Left colon (tissue), 2 donors: ENCODE measurements around the gene SPATA19. TPM values are rescaled to one million over a fixed set of nuclear protein-coding genes. Genes with fewer than 3 reads are reported as not detected.
A peak's percentile ranks its signal among the peaks of the same experiment; 100 is the strongest.

Experiments used
- ATAC-seq: fragments of 200-7000 bp; cut with Tn5 transposase; one replicate; pipeline ENCODE4 v1.9.1; 2020; ENCODE audit warnings: mild to moderate bottlenecking, moderate library complexity
- DNase-seq, 2 donors: peaks; one replicate each; pipeline ENCODE4 v3.0.0-alpha.2; 2020
- intact Hi-C, 2 donors: fragments of 100-400 bp; cut with DNase I in 1 of 2; cut with micrococcal nuclease in 1 of 2; formaldehyde crosslinking; loops; one replicate each; pipeline versions ENCODE4 v1.11.2 to v1.14.0; 2022; cut with DNase I, micrococcal nuclease
- total RNA-seq, 2 donors: library from RNA; stranded (reverse); fragmentation: NEBNext Ultra II Directional; extraction: Animal tissue kit (Norgen Biotek cat#: 25700); gene quantifications; one replicate each; pipeline ENCODE4 v1.2.1, GENCODE V29; 2021
- donor health status: DM: no; HTN: no; CAD: no.
- donor health status: DM: yes; HTN: yes; CAD: no.

SPATA19 gene
- total RNA-seq, 2 donors from 2014 or later: not detected

DNA sequence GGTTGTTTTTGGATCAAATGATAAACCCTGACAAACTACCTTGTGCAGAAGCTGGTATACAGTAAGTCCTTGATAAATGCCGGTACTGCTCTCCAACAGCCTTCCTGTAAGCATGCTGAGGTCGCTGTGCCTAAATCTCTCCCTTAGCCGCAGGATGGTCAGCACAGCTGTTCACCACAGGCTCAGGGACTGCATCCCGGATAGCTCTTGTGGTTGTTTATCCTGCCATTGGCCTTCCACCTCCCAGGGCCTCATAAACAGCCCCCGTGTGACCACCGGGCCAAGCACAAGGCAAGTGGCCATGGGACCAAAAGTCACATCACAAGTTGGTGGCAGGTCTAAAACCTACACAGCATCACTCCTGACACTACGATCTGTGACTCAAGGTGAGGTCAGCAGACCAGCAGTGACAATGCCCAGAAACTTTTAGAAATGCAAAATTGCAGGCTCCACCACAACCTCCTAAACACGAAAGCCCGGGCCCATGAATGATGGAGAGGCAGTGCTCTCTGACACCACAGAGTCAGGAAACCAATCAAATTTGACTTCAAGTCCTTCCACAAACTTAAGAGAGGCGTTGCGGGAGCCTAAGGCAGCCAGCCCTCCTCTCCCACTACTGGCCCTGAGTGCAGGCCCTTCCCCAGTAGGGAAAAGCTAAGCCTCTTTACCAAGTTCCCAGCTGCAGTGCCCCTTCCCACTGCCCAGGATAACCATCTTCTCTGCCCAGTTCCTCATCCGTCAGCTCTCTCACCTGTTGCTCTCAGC, 3.9 kb downstream of the SPATA19 start:
- no peak for ATAC-seq
- DNase-seq: no peak
- intact Hi-C loops: no loop called here

DNA sequence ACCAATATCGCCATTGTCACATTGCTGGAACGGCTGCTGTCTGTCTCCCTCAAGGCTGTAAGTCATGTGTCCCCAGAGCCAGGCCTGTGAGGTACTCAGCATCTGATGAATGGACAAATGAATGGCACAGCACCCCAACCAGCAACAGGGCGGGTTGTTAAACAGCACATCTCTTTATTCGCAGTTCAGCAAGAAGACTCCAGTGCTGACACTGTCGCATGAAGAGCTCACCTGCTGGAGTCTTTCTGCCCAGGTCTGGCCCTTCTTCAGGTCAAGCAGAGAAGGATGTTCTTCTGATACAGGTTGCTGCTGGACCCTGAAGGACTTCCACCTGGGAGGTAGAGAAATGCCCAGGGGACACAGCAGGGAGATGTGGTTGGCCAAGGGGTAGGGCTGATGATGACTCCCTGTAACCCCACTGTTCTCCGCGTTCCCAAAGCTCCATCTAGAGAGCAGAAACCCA, 4.8 kb downstream of the SPATA19 start:
- ATAC-seq: no peak
- intact Hi-C loops: no loop called here
- no peak for DNase-seq

- intact Hi-C loops: loop anchor here in 1 of 2 donors (2.0 kb wide), 1 partner anchor 701 kb away; no protein-coding TSS in a partner anchor
- DNase-seq (no peak), ATAC-seq (no peak)
These were observed 9.4 kb downstream of the SPATA19 start for GRCh38 chr11:133835593-133836548.

DNA sequence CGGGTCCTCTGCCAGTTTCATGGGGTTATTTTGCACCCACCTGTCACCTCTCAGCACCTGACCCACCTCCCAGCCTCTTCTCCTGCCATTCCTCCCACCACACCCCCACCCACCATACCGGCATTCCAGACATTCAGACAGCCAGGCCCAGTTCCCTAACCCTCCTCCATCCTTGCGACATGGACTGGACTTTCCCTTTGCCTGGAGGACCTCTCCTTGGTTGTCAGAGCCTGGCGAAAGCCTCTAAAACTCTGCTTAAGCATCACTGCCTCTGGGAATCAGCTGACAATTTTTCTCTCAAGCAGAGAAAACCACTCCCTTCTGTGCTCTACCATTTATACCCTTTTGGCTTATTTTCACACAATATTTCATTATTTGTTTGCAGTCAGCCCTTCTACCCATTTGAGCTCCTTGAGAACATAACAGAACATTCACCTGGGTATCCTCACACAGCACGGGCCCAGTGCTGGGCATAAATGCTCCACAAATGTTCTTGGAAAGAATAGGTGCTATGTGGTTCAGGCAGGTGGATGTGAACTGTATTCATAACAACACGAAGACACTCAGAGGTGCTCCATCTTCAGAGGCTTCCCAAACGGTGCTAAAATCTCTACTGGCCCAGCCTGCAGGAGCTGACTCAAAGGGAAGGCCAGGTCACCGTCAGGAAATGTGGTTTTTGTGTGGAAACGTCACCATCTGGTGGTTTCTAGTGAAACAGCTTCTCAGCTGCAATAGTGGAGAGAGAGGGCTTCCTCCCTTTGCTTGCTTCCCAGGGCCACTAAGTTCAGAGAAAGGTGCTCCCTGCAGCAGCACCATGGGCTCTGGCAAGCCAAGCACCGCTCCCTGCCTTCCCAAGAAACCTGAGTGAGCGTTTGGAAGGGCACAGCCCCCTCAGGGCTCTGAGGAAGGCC, 10.4 kb downstream of the SPATA19 start:
- intact Hi-C loops: loop anchor here in 1 of 2 donors (2.0 kb wide), 1 partner anchor 700 kb away; no protein-coding TSS in a partner anchor
- ATAC-seq (peak; percentile 55), DNase-seq (no peak)

DNA sequence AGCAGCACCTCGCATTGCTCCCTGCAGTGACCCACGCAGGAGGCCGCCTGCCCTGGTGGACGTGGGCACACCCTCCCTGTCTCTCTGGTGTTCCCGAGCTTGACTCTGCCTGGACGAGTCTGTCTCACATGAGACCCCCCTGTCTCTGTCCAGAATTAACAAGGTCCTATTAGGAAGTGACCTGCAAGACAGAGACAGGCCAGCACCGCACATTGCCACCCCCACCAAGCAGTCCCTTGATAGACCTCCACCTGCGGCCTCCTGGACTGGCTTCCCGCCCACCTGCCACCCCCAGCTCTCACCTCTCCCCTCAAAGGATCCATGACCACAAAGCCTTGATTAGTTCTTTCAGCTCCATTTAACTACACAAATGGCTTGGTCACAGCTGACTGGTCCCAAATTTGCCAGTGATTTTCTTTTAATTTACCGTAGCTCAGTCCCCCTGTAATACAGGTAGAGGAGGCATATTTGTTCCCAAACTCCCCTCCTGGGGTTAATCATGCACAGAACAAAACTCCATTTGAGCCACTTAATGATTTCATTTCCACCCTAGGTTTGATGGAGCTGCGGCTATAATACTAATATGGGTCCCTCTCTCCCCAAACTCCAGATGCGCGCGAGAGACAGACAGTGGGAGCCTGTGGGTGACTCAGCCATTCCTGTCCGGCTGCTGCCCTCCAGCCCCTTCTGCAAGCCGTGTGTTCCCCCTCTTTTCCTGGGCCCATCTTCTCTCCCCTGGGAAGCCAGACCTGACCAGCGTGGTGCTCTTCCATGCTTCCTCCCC, 11.2 kb downstream of the SPATA19 start:
- ATAC-seq: no peak
- DNase-seq: no peak
- intact Hi-C loops: loop anchor here in 1 of 2 donors (2.0 kb wide), 1 partner anchor 699 kb away; no protein-coding TSS in a partner anchor

- DNase-seq: no peak
- intact Hi-C loops: no loop called here
- ATAC-seq: no peak
These were observed 12.1 kb downstream of the SPATA19 start for GRCh38 chr11:133832991-133833897.

- intact Hi-C loops: no loop called here
- ATAC-seq: no peak
These were observed 13.0 kb downstream of the SPATA19 start for GRCh38 chr11:133832096-133832990.

DNA sequence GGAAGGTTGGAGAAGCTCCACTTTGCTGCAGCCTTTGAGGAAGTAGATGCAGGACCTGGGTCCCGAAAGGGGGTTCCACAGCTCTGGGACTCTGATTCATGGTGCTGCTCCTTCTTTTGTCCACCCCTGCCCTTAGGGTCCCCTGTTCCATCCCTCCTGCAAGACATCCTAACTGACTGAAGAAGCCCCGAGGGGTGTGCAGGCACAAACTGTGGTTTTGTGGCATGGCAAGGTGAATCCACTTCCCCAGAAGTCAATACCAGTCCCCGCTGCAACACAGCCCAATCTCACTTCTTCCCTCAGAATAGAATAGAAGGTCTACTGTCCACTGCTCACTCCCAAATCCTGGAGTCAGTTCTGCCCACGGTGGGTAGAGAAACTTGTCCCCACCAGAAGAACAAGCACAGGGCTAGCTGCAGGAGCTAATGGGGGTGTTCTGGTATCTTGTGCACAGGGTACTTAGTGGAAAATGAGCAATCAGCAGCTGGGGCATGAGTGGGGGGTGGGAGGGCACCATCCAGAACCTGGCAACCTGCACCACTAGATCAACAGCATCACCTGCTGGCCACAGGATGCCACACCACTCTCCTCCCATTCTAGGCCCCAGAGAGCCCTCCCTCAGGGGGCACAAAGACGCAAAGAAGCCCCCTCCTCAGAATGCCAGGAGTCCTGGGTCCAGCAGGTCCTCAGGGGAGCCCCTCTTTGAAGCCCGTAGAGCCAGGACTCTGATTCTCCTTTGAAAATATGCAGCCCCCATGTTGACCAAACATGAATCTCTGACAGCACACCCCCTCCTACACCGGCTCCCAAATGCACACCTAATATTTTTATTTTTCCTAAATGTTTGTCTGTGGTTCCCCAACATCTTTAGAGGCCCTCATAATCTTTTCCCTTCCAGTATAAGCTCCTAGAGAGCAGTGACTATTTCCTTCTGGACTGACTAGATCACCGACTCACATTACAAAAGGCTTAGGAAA, 14.1 kb downstream of the SPATA19 start:
- no peak for ATAC-seq
- intact Hi-C loops: no loop called here
- DNase-seq: no peak

More at GRCh38 chr11:133832096-133832990, 13.0 kb downstream of the SPATA19 start:
- no peak for DNase-seq

DNA sequence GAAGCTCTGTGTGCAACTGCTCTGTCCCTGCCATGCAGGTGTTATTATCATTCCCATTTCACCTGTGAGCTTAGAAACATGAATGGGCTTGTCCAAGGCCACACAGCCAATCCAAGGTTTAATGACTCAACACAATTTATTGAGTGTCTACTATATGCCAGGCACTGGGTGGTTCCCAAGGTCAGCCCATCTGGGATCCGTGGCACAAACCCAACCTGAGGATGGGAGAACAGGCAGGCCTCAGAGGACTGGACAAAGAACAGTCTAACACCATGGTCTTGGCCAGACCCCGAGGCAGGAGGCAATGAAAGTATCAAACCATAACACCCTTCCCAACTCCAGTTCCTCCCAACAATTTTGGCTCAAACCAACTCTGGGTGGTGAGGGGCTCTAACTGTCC, 15.7 kb downstream of the SPATA19 start:
- DNase-seq (no peak), ATAC-seq (no peak)
- intact Hi-C loops: no loop called here

DNA sequence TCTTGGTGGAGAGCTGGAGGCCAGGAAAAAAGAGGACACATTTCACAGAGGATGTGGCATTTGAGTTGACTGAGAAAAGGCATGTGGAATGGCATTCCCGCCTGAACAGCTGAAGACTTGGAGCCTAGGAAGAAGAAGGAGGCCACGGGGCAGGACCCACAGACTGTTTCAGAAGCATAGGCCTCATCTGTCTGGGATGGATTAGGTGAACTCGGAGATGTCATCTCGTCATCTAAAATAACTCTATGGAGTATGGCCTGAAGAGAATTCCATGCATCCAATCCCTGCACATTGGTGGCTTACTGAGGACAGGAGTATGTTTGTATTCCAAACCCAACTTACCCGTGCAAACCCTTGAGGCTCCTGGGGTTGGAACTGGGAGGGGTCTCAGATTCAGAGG, 16.4 kb downstream of the SPATA19 start:
- no peak for DNase-seq
- intact Hi-C loops: no loop called here

GRCh38 chr11:133827556-133827955, 17.8 kb downstream of the SPATA19 start:
- ATAC-seq: no peak
- intact Hi-C loops: no loop called here
- no peak for DNase-seq

More for the DNA sequence above, 16.4 kb downstream of the SPATA19 start:
- ATAC-seq: no peak

DNA sequence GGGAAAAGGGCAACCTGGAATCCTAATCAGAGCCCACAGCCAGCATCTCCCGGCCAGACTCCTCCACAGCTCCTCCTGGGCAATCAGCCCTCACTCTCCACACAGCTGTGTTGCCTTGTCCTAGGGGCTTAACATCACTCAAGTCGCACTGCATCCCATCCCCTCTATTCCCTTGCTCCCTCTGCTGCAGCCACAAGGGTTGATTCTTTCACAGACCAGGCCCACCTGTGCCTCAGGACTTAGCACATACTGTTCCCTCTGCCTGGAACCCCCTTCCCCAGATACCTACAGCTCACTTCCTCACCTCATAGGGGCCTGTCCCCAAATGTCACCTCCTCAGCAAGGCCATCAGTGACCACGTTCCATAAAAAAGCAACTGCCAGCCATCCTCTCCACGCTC, 18.4 kb downstream of the SPATA19 start:
- intact Hi-C loops: no loop called here
- ATAC-seq (no peak), DNase-seq (no peak)

GRCh38 chr11:133825666-133826065, 19.6 kb downstream of the SPATA19 start:
- intact Hi-C loops: no loop called here
- no peak for ATAC-seq
- no peak for DNase-seq

DNA sequence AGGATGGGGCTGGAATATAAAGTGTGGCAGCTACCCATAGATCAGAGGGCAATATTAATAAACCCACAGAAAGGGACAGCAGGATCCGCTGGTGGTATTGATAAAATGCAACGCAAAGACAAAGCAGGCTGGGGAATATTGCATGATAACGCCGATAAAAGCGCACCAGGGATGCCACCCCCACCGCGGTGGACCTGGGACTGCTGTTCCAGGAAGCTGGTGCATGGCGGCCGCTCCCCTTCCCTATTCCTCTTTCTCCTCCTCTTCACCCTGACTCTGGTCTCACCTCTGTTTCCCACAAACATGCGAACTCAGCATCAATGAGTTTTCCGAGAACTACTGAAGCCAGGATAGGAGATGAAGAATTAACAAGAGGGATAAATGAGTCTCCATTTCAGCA, 20.2 kb downstream of the SPATA19 start:
- no peak for DNase-seq
- intact Hi-C loops: no loop called here
- no peak for ATAC-seq

GRCh38 chr11:133824593-133824992, 20.7 kb downstream of the SPATA19 start:
- DNase-seq (no peak), ATAC-seq (no peak)
- intact Hi-C loops: no loop called here
